Inferior parietal cortex (tissue), 1 donor: Measurements from ENCODE around the gene SLC27A1.
"Not testable (repeated sequence)": the region's sequence is repeated elsewhere in the genome, so short reads cannot be mapped to it uniquely, and the experiment has no call there.

Experiments
- DNase-seq: peaks from one replicate; pipeline ENCODE4 v3.0.0-alpha.2; 2016; ENCODE audit errors: extremely low spot score

The SLC27A1 gene

DNA sequence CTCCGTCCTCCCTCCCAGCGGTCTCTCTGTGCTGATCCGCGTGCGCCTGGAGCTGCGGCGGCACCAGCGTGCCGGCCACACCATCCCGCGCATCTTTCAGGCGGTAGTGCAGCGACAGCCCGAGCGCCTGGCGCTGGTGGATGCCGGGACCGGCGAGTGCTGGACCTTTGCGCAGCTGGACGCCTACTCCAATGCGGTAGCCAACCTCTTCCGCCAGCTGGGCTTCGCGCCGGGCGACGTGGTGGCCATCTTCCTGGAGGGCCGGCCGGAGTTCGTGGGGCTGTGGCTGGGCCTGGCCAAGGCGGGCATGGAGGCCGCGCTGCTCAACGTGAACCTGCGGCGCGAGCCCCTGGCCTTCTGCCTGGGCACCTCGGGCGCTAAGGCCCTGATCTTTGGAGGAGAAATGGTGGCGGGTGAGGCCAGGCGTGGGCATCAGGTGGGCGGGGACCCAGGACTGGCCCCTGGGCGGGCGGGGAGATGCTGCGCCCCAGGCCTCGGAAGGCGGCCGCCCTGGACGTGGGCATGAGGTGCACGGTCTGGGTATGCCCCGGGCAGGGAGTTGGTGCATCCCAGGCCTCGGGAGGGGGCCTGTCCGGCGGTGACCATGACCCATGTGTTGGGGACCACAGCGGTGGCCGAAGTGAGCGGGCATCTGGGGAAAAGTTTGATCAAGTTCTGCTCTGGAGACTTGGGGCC, 16.4 kb downstream of the SLC27A1 start:
- DNase-seq: no peak

DNA sequence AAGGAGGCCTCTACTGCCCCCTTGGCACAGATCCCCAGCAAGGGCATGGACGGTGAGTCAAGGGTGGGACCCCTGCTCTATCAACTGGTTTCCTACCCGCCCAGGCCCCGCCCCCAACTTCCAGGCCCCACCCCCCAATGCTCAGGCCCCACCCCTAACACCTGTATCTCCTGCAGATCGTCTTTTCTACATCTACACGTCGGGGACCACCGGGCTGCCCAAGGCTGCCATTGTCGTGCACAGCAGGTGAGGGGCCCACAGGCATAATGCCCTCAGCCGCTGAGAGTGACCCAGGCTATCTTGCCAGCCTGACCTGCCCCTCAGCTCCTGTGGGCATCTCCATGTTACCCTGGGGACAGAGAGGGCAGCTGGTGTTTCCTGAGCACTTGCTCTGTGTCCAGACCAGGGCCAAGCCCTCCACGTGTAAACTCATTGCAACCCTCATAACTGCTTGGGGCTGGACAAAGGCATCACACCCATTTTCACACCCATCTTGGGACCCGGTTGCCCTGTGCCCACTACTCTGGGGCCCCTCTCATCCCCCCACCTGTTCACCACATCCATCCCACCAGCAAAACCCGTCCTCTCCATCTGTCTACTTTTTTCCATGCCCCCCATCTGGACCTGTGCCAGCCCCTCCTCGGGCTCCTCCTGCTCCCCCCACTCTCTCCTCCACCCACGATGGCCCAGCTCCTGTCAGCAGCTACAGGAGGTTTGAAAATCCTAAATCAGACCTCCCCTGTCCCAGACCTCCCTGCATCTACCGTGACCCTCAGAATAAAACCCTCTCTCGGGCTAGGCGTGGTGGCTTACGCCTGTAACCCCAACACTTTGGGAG, 17.2 kb downstream of the SLC27A1 start:
- DNase-seq: no peak

DNA sequence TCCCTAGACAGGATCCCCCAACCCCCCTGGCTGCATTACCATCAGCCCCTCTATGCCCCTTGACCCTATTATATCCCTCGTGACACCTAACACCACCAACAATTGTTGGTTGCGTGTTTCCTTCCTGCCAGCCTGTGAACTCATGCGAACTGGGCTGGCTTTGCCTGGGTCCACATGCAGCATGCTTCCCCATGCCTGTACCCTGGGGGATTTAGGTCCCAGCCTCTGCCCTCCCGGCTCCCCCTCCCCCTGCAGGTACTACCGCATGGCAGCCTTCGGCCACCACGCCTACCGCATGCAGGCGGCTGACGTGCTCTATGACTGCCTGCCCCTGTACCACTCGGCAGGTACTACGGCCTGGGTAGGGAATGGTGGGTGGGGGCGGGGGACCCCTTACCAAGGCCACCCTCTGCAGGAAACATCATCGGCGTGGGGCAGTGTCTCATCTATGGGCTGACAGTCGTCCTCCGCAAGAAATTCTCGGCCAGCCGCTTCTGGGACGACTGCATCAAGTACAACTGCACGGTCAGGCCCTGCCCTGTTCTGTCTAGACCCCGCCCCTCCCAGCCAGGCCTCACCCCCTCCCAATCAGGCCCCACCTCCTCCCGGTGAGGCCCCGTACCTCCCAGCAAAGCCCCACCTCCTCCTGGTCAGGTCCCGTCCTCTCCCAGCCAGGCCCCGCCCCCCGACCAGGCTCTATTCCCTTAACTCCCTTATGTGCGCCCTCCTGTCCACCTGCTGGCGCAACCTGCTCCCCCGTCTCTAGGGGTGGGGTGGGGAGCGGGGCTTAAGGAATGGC, 18.5 kb downstream of the SLC27A1 start:
- DNase-seq: no peak

DNA sequence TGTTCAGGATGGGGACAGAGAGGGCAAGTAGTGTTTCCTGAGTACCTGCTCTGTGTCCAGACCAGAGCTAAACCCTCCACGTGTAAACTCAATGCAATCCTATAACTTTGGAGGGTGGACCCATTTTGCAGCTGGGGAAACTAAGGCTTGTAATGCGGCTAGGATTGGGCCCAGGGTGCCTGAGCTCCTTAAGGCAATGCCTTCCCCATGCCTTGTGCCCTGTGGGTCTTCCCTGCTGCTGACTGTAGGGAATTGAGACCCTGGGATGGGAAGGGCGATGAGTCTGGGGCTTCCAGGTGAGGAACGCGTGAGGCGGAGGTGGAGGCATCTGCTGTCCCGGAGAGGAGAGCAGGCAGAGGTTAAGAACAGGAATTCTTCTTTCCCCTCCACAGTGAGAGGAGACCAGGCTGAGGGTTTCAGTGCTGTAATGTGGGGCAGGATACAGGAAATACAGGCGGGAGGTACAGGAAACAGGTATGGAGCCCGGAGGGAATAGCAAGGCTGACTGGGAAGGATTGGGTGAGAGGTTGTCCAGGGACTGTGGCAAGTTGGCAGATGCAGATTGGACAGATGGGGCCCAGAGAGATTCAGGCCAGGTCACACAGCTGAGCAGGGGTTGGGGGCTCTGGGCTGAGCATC, 19.2 kb downstream of the SLC27A1 start:
- DNase-seq: no peak

DNA sequence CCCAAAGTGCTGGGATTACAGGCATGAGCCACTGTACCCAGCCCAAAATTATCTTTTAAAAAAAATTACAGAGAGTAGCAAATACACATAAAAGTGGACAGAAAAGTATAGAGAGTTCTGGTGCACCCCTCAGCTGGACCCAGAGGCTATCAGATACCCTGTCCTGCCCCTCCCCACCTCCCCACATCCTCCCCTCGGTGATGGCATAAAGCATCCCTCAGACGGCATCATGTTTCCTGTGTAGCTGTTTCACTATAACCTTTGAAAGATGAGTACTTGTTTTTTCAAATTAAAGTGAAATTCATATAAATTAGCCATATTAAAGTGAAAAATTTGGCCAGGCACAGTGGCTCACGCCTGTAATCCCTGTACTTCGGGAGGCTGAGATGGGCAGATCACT, 20.1 kb downstream of the SLC27A1 start:
- no peak for DNase-seq

DNA sequence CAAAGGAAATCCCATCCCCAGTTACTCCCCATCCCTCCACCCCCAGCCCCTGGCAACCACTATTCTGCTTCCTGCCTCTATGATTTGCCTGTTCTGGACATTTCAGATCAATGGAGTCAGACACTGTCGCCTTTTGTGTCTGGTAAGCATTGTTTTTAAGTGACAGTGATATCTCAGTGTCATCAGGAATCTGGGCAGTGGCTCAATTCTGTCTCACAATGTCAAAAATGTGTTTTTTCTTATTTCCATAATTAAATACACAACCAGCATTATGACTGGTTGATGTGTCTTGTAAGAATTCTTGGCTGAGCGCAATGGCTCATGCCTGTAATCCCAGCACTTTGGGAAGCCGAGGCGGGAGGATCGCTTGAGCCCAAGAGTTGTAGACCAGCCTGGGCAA, 21.0 kb downstream of the SLC27A1 start:
- no peak for DNase-seq

DNA sequence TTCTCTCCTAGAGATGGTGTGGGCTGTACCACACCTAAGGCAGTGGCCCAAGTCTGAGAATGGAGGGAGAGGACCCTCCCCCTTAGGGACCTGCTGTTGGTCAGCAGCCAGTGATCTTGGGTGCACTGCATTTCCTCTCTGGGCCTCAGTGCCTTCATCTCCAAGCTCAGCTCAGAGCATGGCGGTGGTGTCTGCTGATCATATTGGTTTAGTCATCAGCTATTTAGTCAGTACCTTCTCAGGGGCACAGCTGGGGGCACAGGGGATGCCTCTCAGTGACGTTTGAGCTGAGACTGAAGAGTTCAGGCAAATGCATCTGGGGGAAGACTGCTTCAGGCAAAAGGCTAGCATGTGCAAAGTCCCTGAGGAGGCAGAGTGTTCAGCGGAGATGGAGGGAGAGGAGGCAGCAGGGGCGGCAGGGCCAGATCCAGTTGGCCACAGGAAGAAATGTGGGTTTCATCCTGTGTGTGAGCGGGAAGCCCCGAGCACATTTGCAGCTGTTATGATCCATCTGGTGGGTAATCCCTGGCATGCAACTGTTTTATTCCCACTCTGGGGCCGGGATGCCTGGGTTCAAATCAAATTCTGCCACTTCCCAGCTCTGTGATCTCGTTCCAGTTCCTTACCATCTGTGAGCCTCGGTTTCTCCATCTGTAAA, 25.4 kb downstream of the SLC27A1 start:
- DNase-seq: no peak

DNA sequence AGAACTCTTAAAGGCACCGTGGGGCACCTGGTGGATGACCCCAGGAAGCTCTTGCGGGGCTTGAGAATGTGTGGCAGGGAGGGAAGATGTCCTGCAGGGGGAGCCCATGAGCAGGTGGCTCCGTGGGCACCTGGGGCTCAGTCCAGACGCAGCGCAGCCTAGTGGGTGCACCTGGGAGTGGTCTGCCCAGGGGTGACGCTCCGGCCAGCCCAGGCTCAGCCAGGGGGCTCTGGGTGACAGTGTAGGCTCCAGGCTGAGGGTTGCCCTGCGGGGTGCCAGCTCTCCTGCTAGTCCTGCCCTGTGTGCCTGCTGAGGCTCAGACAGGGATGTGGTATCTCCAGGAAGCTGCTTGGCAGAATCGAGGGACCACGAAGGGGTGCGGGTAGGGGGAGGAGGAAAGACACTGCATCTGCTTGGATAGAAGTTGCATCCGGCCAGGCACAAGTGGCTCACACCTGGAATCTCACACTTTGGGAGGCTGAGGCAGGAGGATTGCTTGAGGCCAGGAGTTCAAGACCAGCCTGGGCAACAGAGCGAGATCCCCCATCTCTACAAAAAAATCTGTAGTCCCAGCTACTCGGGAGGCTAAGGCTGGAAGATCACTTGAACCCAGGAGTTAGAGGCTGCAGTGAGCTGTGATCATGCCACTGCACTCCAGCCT, 26.1 kb downstream of the SLC27A1 start:
- peak; percentile 56 for DNase-seq

DNA sequence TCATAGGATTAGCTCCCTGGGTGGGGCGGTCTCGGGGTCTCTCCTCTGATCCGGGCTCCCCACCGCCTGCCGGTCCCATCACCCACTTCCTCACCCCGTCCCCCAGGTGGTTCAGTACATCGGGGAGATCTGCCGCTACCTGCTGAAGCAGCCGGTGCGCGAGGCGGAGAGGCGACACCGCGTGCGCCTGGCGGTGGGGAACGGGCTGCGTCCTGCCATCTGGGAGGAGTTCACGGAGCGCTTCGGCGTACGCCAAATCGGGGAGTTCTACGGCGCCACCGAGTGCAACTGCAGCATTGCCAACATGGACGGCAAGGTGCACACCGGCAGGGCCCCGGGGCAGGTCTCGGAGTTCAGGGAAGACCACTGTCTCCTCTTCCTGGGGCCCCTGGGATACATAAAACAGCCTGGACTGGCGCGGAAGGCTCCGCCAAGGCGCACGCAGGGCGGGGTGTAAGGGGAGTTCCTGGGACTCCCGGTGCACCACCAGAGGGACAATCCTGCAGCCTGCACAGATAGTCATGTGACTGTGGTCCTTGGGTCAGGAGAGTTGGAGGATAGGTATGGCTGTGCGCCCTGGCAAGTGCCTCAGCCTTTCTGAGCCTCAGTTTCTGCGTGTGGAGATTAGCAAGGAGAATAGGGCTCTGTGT, 26.9 kb downstream of the SLC27A1 start:
- no peak for DNase-seq

DNA sequence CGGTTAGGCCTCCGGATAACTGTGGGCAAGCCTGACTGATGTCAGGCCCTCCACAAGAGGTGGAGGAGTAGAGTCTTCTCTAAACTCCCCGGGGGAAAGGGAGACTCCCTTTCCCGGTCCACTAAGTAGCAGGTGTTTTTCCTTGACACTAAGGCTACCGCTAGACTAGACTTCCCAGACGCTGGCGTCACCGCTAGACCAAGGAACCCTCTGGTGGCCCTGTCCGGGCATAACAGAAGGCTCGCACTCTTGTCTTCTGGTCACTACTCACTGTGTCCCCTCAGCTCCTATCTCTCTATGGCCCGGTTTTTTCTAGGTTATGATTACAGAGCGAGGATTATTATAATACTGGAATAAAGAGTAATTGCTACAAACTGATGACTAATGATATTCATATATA, 28.7 kb downstream of the SLC27A1 start:
- DNase-seq: not testable (repeated sequence)

DNA sequence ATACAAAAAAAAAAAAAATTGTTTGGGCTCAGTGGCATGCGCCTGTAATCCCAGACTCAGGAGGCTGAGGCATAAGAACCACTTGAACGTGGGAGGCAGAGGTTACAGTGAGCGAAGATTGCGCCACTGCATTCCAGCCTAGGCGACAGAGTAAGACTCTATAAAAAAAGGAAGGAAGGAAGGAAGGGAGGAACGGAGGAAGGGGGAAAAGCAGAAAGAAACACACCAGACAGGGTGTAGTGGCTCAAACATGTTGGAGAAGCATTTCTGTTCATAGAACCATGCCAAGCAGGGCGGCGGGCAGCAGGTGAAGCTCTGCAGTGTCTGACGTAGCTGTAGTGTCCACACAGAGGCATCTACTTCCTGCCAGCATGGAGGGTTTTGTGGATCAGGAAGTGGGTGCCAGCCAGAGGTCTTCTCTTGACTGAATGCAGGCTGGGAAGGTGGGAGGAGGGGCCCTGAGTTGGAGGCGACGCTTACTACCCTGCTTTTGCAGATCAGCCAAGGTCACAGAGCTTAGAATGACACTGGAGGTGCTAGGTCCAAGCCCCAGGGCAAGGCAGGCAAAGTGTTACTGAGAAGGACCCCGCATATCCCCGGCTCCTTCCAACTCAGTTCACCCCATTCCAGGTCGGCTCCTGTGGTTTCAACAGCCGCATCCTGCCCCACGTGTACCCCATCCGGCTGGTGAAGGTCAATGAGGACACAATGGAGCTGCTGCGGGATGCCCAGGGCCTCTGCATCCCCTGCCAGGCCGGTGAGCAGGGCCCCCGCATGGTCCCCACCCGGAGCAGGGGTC, 29.5 kb downstream of the SLC27A1 start:
- no peak for DNase-seq

DNA sequence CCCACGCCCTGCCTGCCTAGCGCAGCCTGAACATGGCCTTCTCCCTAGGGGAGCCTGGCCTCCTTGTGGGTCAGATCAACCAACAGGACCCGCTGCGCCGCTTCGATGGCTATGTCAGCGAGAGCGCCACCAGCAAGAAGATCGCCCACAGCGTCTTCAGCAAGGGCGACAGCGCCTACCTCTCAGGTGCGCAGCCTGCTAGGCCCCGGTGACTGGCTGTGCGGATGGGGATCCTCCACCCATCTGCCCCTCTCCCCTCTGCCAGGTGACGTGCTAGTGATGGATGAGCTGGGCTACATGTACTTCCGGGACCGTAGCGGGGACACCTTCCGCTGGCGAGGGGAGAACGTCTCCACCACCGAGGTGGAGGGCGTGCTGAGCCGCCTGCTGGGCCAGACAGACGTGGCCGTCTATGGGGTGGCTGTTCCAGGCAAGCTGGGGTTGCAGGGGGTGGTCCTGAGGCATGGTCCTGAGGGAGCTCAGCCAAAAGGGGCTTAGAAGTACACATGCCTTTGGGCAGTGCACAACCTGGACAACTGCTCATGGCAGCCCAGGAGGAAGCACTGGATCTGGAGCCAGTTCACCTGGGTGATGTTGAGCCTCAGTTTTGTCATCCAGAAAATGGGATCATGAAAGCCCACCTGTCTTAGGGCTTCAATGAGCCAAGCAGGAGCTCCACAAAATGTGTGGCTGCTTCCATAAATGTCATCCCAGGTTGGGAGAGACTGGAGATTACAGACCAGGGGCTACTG, 30.3 kb downstream of the SLC27A1 start:
- DNase-seq: no peak

DNA sequence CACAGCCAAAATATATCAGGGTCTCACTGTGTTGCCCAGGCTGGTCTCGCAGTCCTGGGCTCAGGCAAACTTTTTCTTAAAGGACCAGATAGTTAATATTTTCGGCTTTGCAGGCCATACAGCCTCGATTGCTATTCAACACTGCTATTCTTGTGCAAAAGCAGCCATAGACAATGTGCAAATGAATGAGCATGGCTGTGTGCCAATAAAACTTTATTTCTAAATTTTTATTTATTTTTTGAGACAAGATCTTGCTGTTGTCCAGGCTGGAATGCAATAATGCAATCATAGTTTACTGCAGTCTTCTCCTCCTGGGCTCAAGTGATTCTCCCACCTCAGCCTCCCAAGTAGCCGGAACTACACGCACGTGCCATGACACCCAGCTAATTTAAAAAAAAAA, 32.9 kb downstream of the SLC27A1 start:
- DNase-seq: no peak

DNA sequence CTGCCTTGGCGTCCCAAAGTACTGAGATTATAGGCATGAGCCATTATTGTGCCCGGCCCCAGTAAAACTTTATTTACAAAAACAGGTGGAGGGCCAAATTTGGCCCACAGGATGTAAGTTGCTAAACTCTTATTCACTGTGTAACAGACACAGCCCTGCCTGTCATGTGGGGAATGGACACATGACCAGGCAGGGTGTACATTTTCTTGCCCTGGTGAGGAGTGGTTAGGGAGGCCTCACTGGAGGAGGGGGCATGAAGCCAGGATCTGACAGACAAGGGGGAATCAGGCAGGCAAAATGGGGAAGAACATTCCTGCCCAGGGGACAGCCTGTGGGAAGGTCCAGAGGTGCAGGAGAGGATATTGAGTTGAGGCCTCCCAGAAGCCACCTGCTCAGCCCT, 33.7 kb downstream of the SLC27A1 start:
- DNase-seq: no peak

DNA sequence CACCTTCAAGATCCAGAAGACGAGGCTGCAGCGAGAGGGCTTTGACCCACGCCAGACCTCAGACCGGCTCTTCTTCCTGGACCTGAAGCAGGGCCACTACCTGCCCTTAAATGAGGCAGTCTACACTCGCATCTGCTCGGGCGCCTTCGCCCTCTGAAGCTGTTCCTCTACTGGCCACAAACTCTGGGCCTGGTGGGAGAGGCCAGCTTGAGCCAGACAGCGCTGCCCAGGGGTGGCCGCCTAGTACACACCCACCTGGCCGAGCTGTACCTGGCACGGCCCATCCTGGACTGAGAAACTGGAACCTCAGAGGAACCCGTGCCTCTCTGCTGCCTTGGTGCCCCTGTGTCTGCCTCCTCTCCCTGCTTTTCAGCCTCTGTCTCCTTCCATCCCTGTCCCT, 34.1 kb downstream of the SLC27A1 start:
- no peak for DNase-seq

DNA sequence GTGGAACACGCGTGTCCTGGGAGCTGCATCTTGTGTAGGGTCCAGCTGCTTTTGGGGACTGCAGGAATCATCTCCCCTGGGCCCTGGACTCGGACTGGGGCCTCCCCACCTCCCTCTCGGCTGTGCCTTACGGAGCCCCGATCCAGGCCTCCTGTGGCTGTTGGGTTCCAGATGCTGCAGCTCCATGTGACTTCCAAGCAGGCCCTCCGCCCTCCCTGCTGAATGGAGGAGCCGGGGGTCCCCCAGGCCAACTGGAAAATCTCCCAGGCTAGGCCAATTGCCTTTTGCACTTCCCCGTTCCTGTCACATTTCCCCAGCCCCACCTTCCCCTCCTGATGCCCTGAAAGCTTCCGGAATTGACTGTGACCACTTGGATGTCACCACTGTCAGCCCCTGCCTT, 34.9 kb downstream of the SLC27A1 start:
- no peak for DNase-seq

DNA sequence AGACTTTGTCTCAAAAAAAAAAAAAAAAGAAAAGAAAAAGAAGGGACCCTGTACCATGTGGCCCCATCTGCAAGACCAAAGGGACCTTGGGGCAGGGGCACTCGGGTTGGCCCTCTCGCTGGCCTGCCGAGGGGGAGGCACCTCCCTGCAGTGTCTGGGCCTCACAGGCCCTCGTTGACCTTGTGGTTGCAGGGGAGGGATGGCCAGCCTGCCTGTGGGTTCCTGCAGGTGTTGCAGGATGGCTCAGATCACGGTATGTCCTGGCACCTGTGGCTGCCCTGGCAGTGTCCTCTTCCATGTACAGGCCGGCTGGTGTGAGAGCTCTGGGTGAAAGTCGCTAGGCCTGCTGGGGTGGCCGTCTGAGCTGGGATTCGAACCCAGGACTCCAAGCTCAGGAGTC, 36.4 kb downstream of the SLC27A1 start:
- DNase-seq: no peak

DNA sequence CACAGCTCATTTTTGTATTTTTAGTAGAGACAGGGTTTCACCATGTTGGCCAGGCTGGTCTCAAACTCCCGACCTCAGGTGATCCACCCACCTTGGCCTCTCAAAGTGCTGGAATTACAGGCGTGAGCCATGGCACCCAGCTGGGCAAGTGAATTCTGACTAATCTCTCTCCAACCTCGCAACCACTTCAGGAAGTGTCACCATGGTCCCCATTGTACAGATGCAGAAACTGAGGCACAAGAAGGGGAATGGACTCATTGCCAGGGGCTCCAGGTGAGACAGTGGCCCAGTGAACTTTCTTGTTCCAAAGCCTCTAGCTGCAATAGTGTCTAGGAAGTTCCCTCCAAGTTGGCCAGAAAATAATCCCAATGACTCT, 38.2 kb downstream of the SLC27A1 start:
- not testable (repeated sequence) for DNase-seq
